Activated CD8-positive, alpha-beta T cell treated with anti-CD3 and anti-CD28 coated beads for 36 hours (primary cell): Measurements from ENCODE around the gene ROPN1. TPM values are rescaled to one million over a fixed set of nuclear protein-coding genes. Genes with fewer than 3 reads are reported as not detected.
"Not testable (repeated sequence)": the region's sequence is repeated elsewhere in the genome, so short reads cannot be mapped to it uniquely, and the experiment has no call there.

ENCODE experiments used
- ATAC-seq: fragments of 200-7000 bp; cut with Tn5 transposase; one replicate; pipeline ENCODE4 v1.10.0; 2021; ENCODE audit warnings: mild to moderate bottlenecking, moderate library complexity
- CTCF ChIA-PET: fragments of 350-600 bp; sonication (Branson Sonifier 250); formaldehyde crosslinking; loops from one replicate; lab custom pipeline; 2021; ENCODE audit warnings: antibody characterized with exemption; lab: Charles Lee
- POLR2A ChIA-PET: fragments of 350-600 bp; sonication (Branson Sonifier 250); formaldehyde crosslinking; loops from one replicate; lab custom pipeline; 2021; ENCODE audit warnings: antibody characterized with exemption; lab: Charles Lee
- DNase-seq: peaks from one replicate; pipeline ENCODE4 v3.0.0-alpha.2; 2020
- H3K27ac Mint-ChIP-seq: one replicate; pipeline ENCODE4 v1.8.0; 2021; ENCODE audit warnings: mild to moderate bottlenecking, mixed read lengths
- H3K27me3 Mint-ChIP-seq: one replicate; pipeline ENCODE4 v1.8.0; 2021; ENCODE audit warnings: mixed read lengths
- H3K36me3 Mint-ChIP-seq: one replicate; pipeline ENCODE4 v1.8.0; 2021; ENCODE audit warnings: low read depth, mixed read lengths
- H3K4me1 Mint-ChIP-seq: one replicate; pipeline ENCODE4 v1.8.0; 2021; ENCODE audit warnings: low read depth, mixed read lengths
- H3K4me3 Mint-ChIP-seq: one replicate; pipeline ENCODE4 v1.8.0; 2021; ENCODE audit warnings: mild to moderate bottlenecking, moderate library complexity, mixed read lengths
- H3K9me3 Mint-ChIP-seq: one replicate; pipeline ENCODE4 v1.8.0; 2021; ENCODE audit warnings: mixed read lengths
- intact Hi-C: fragments of 100-400 bp; cut with micrococcal nuclease; formaldehyde crosslinking; loops from one replicate; pipeline ENCODE4 v1.10.0; 2022
- total RNA-seq, 2 experiments: library from RNA; stranded (reverse); gene quantifications; one replicate each; pipeline ENCODE4 v1.2.3, GENCODE V29; 2021
- TF ChIP-seq, protein P1 (sequence below): fragments of 200-600 bp; IDR thresholded peaks from one replicate; pipeline ENCODE4 v1.8.0; 2022; ENCODE audit warnings: antibody characterized with exemption, mild to moderate bottlenecking

Gene ROPN1
- total RNA-seq, 2 experiments from 2014 or later: not detected

- H3K4me3 Mint-ChIP-seq: no peak overlapping the region
- no peaks in the 10 kb centered on the region for H3K36me3 Mint-ChIP-seq
- POLR2A ChIA-PET: no interaction called here
- no peak for ATAC-seq
- TF ChIP-seq, protein P1, sequence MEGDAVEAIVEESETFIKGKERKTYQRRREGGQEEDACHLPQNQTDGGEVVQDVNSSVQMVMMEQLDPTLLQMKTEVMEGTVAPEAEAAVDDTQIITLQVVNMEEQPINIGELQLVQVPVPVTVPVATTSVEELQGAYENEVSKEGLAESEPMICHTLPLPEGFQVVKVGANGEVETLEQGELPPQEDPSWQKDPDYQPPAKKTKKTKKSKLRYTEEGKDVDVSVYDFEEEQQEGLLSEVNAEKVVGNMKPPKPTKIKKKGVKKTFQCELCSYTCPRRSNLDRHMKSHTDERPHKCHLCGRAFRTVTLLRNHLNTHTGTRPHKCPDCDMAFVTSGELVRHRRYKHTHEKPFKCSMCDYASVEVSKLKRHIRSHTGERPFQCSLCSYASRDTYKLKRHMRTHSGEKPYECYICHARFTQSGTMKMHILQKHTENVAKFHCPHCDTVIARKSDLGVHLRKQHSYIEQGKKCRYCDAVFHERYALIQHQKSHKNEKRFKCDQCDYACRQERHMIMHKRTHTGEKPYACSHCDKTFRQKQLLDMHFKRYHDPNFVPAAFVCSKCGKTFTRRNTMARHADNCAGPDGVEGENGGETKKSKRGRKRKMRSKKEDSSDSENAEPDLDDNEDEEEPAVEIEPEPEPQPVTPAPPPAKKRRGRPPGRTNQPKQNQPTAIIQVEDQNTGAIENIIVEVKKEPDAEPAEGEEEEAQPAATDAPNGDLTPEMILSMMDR: no peak
- intact Hi-C loops: no loop called here
- DNase-seq: no peak
- peaks cover 37% of the 10 kb centered on the region for H3K27me3 Mint-ChIP-seq
- CTCF ChIA-PET: interaction anchor here (1.0 kb wide), 1 partner anchor 9 kb away, joined by 3 read pairs; no protein-coding TSS in a partner anchor
- H3K9me3 Mint-ChIP-seq: no peaks in the 10 kb centered on the region
- no peak overlapping the region for H3K27ac Mint-ChIP-seq
- no peaks in the 10 kb centered on the region for H3K4me1 Mint-ChIP-seq
Observed at GRCh38 chr3:124007186-124007585, 15.3 kb upstream of the ROPN1 start.

GRCh38 chr3:124002405-124003079 lies 10.6 kb upstream of the ROPN1 start:
- H3K9me3 Mint-ChIP-seq, intact Hi-C loops, H3K4me3 Mint-ChIP-seq, H3K4me1 Mint-ChIP-seq, DNase-seq, ATAC-seq, POLR2A ChIA-PET, H3K27ac Mint-ChIP-seq, CTCF ChIA-PET, H3K36me3 Mint-ChIP-seq: not testable (repeated sequence)
- peaks cover 49% of the 10 kb centered on the region for H3K27me3 Mint-ChIP-seq

- POLR2A ChIA-PET, H3K36me3 Mint-ChIP-seq, ATAC-seq: not testable (repeated sequence)
Observed at GRCh38 chr3:124001366-124001765, 9.4 kb upstream of the ROPN1 start.

GRCh38 chr3:123997543-123997942 lies 5.6 kb upstream of the ROPN1 start:
- intact Hi-C loops: no loop called here
- Mint-ChIP-seq H3K4me1 (no peaks in the 10 kb centered on the region), H3K27ac (no peak overlapping the region), H3K36me3 (no peaks in the 10 kb centered on the region), H3K4me3 (no peak overlapping the region), H3K9me3 (no peaks in the 10 kb centered on the region), H3K27me3 (peaks cover 27% of the 10 kb centered on the region)
- ChIA-PET POLR2A (no interaction called here), CTCF (no interaction called here)
- DNase-seq (no peak), ATAC-seq (no peak)
- TF ChIP-seq, protein P1: no peak

More at GRCh38 chr3:124001366-124001765, 9.4 kb upstream of the ROPN1 start:
- CTCF ChIA-PET, H3K4me1 Mint-ChIP-seq, H3K27ac Mint-ChIP-seq, intact Hi-C loops, H3K4me3 Mint-ChIP-seq, DNase-seq, H3K9me3 Mint-ChIP-seq: not testable (repeated sequence)
- peaks cover 50% of the 10 kb centered on the region for H3K27me3 Mint-ChIP-seq

DNA sequence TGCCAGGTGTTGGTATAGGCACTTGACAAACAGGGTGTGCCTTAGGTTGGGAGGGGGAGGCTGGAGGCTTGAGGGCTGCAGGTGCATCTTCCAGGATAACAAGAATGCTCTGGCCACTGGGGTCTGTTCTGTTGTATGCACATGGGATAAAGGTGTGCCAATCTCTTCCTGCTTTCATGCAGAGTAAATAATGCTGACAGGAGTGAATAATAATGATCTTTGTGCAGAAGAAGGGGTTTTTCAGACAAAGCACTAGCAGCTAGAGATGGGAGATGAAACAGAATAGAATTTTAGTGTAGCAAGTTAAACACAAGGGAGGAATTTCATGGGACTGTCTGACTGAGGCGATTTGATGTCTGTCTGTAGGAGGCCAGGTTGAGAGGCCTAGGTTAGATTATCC lies 1.9 kb upstream of the ROPN1 start:
- Mint-ChIP-seq H3K4me3 (no peak overlapping the region), H3K27me3 (peaks cover 28% of the 10 kb centered on the region), H3K36me3 (no peaks in the 10 kb centered on the region), H3K9me3 (no peaks in the 10 kb centered on the region), H3K27ac (no peak overlapping the region), H3K4me1 (no peaks in the 10 kb centered on the region)
- intact Hi-C loops: no loop called here
- no peak for DNase-seq
- ATAC-seq: no peak
- ChIA-PET POLR2A (interaction anchor here (0.6 kb wide), 1 partner anchor 270 kb away, joined by 3 read pairs; no protein-coding TSS in a partner anchor), CTCF (no interaction called here)
- TF ChIP-seq, protein P1: no peak

- H3K9me3 Mint-ChIP-seq: no peaks in the 10 kb centered on the region
- CTCF ChIA-PET: no interaction called here
- H3K27ac Mint-ChIP-seq: no peak overlapping the region
- ATAC-seq: no peak
- POLR2A ChIA-PET: no interaction called here
- H3K27me3 Mint-ChIP-seq: peaks cover 44% of the 10 kb centered on the region
- no peak overlapping the region for H3K4me3 Mint-ChIP-seq
- TF ChIP-seq, protein P1: no peak
- H3K36me3 Mint-ChIP-seq: no peaks in the 10 kb centered on the region
- no peaks in the 10 kb centered on the region for H3K4me1 Mint-ChIP-seq
- DNase-seq: no peak
- intact Hi-C loops: no loop called here
Observed at GRCh38 chr3:123986427-123986826, 5.5 kb downstream of the ROPN1 start.
